Measurements from ENCODE around the gene SMARCB1. TPM values are rescaled to one million over a fixed set of nuclear protein-coding genes. Genes with fewer than 3 reads are reported as not detected.

Gene SMARCB1
- total and polyA plus RNA-seq, 2 experiments from 2014 or later, result 114 to 132 TPM

- H3K4me2 ChIP-seq, result no peak overlapping the region
- H3K79me2 ChIP-seq (replicated peaks; ENCODE audit: insufficient read depth), result no peaks in the 10 kb centered on the region; the same call in 1 of the 2 replicates
- no peaks in the 10 kb centered on the region for H3K36me3 Mint-ChIP-seq (ENCODE audit: low read depth)
Observed at GRCh38 chr22:23752750-23753149, 34.0 kb upstream of the SMARCB1 start.

More at GRCh38 chr22:23752750-23753149, 34.0 kb upstream of the SMARCB1 start:
- DNase-seq (ENCODE audit: low spot score) (no peak), ATAC-seq (no peak)
- H3K27ac ChIP-seq (ENCODE audit: low read depth), result no peak overlapping the region
- peaks cover 15% of the 10 kb centered on the region for H3K27me3 Mint-ChIP-seq (ENCODE audit: insufficient read depth, low read depth, poor library complexity)
- no peak for TF ChIP-seq NANOG (IDR thresholded peaks at IDR 0.05; ENCODE audit: borderline replicate concordance)
- TF ChIP-seq, protein P1, sequence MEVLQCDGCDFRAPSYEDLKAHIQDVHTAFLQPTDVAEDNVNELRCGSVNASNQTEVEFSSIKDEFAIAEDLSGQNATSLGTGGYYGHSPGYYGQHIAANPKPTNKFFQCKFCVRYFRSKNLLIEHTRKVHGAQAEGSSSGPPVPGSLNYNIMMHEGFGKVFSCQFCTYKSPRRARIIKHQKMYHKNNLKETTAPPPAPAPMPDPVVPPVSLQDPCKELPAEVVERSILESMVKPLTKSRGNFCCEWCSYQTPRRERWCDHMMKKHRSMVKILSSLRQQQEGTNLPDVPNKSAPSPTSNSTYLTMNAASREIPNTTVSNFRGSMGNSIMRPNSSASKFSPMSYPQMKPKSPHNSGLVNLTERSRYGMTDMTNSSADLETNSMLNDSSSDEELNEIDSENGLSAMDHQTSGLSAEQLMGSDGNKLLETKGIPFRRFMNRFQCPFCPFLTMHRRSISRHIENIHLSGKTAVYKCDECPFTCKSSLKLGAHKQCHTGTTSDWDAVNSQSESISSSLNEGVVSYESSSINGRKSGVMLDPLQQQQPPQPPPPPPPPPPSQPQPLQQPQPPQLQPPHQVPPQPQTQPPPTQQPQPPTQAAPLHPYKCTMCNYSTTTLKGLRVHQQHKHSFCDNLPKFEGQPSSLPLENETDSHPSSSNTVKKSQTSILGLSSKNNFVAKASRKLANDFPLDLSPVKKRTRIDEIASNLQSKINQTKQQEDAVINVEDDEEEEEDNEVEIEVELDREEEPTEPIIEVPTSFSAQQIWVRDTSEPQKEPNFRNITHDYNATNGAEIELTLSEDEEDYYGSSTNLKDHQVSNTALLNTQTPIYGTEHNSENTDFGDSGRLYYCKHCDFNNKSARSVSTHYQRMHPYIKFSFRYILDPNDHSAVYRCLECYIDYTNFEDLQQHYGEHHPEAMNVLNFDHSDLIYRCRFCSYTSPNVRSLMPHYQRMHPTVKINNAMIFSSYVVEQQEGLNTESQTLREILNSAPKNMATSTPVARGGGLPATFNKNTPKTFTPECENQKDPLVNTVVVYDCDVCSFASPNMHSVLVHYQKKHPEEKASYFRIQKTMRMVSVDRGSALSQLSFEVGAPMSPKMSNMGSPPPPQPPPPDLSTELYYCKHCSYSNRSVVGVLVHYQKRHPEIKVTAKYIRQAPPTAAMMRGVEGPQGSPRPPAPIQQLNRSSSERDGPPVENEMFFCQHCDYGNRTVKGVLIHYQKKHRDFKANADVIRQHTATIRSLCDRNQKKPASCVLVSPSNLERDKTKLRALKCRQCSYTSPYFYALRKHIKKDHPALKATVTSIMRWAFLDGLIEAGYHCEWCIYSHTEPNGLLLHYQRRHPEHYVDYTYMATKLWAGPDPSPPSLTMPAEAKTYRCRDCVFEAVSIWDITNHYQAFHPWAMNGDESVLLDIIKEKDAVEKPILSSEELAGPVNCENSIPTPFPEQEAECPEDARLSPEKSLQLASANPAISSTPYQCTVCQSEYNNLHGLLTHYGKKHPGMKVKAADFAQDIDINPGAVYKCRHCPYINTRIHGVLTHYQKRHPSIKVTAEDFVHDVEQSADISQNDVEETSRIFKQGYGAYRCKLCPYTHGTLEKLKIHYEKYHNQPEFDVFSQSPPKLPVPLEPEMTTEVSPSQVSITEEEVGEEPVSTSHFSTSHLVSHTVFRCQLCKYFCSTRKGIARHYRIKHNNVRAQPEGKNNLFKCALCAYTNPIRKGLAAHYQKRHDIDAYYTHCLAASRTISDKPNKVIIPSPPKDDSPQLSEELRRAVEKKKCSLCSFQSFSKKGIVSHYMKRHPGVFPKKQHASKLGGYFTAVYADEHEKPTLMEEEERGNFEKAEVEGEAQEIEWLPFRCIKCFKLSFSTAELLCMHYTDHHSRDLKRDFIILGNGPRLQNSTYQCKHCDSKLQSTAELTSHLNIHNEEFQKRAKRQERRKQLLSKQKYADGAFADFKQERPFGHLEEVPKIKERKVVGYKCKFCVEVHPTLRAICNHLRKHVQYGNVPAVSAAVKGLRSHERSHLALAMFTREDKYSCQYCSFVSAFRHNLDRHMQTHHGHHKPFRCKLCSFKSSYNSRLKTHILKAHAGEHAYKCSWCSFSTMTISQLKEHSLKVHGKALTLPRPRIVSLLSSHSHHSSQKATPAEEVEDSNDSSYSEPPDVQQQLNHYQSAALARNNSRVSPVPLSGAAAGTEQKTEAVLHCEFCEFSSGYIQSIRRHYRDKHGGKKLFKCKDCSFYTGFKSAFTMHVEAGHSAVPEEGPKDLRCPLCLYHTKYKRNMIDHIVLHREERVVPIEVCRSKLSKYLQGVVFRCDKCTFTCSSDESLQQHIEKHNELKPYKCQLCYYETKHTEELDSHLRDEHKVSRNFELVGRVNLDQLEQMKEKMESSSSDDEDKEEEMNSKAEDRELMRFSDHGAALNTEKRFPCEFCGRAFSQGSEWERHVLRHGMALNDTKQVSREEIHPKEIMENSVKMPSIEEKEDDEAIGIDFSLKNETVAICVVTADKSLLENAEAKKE (CRISPR knock-in tag; IDR thresholded peaks at IDR 0.05), result no peak
- TF ChIP-seq ETS1 (IDR thresholded peaks at IDR 0.05), result no peak
- no peak for TF ChIP-seq ZNF114 (CRISPR knock-in tag; IDR thresholded peaks at IDR 0.05)
- TF ChIP-seq STAT1 (IDR thresholded peaks at IDR 0.05; ENCODE audit: unreplicated experiment), result no peak
- no peak for TF ChIP-seq EZH2phosphoT487 (IDR thresholded peaks at IDR 0.05; ENCODE audit: unreplicated experiment)
- no peak for TF ChIP-seq JUNB (IDR thresholded peaks at IDR 0.05; ENCODE audit: unreplicated experiment)
- TF ChIP-seq POLR2AphosphoS5 (IDR thresholded peaks at IDR 0.05; ENCODE audit: low read depth), result no peak
- no peak for TF ChIP-seq CREB1 (CRISPR knock-in tag; IDR thresholded peaks at IDR 0.05; ENCODE audit: low read depth)
- TF ChIP-seq, protein P2, sequence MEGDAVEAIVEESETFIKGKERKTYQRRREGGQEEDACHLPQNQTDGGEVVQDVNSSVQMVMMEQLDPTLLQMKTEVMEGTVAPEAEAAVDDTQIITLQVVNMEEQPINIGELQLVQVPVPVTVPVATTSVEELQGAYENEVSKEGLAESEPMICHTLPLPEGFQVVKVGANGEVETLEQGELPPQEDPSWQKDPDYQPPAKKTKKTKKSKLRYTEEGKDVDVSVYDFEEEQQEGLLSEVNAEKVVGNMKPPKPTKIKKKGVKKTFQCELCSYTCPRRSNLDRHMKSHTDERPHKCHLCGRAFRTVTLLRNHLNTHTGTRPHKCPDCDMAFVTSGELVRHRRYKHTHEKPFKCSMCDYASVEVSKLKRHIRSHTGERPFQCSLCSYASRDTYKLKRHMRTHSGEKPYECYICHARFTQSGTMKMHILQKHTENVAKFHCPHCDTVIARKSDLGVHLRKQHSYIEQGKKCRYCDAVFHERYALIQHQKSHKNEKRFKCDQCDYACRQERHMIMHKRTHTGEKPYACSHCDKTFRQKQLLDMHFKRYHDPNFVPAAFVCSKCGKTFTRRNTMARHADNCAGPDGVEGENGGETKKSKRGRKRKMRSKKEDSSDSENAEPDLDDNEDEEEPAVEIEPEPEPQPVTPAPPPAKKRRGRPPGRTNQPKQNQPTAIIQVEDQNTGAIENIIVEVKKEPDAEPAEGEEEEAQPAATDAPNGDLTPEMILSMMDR (conservative IDR thresholded peaks at IDR 0.05; ENCODE audit: low read depth in 2 of 2), result no peak
- TF ChIP-seq EZH2 (IDR thresholded peaks at IDR 0.05; ENCODE audit: low read depth, unreplicated experiment), result no peak
- TF ChIP-seq, protein P3, sequence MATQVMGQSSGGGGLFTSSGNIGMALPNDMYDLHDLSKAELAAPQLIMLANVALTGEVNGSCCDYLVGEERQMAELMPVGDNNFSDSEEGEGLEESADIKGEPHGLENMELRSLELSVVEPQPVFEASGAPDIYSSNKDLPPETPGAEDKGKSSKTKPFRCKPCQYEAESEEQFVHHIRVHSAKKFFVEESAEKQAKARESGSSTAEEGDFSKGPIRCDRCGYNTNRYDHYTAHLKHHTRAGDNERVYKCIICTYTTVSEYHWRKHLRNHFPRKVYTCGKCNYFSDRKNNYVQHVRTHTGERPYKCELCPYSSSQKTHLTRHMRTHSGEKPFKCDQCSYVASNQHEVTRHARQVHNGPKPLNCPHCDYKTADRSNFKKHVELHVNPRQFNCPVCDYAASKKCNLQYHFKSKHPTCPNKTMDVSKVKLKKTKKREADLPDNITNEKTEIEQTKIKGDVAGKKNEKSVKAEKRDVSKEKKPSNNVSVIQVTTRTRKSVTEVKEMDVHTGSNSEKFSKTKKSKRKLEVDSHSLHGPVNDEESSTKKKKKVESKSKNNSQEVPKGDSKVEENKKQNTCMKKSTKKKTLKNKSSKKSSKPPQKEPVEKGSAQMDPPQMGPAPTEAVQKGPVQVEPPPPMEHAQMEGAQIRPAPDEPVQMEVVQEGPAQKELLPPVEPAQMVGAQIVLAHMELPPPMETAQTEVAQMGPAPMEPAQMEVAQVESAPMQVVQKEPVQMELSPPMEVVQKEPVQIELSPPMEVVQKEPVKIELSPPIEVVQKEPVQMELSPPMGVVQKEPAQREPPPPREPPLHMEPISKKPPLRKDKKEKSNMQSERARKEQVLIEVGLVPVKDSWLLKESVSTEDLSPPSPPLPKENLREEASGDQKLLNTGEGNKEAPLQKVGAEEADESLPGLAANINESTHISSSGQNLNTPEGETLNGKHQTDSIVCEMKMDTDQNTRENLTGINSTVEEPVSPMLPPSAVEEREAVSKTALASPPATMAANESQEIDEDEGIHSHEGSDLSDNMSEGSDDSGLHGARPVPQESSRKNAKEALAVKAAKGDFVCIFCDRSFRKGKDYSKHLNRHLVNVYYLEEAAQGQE (IDR thresholded peaks at IDR 0.05; ENCODE audit: unreplicated experiment), result no peak
- peak overlapping the region; percentile 42; the same call in 2 of the 3 replicates for H3K4me3 Mint-ChIP-seq
- no peak overlapping the region for H2AFZ ChIP-seq
- H3K27me3 ChIP-seq (ENCODE audit: insufficient read depth), result no peaks in the 10 kb centered on the region
- no peaks in the 10 kb centered on the region for H3K36me3 ChIP-seq (ENCODE audit: insufficient read depth)
- no peaks in the 10 kb centered on the region for H3K9me2 ChIP-seq (ENCODE audit: insufficient read depth)
- H4K20me1 ChIP-seq (replicated peaks; ENCODE audit: insufficient read depth), result no peaks in the 10 kb centered on the region
- H3F3A ChIP-seq (replicated peaks; ENCODE audit: low read depth), result 0 out of 2 replicates have a peak, but pooled peaks cover 5% of the 10 kb centered on the region
- no peak overlapping the region for H3K4me3 ChIP-seq
- peaks cover 34% of the 10 kb centered on the region for H3K4me1 Mint-ChIP-seq
- peaks cover 18% of the 10 kb centered on the region for H3K4me1 ChIP-seq (ENCODE audit: insufficient read depth)
- H3K27ac Mint-ChIP-seq, result no peak overlapping the region
- no peaks in the 10 kb centered on the region for H3K9me3 Mint-ChIP-seq

Measured in GM23338 (cell line).